SH-SY5Y (cell line): ENCODE data around the gene ATXN7.

ENCODE experiments used
- GATA2 ChIP-seq: IDR thresholded peaks from 2 replicates; pipeline ENCODE4 v1.6.1; 2011; ENCODE audit warnings: mild to moderate bottlenecking, low read depth, low read length
- GATA3 ChIP-seq: IDR thresholded peaks from 2 replicates; pipeline ENCODE4 v1.6.1; 2011; ENCODE audit warnings: low read depth, mild to moderate bottlenecking, low read length, moderate library complexity

DNA sequence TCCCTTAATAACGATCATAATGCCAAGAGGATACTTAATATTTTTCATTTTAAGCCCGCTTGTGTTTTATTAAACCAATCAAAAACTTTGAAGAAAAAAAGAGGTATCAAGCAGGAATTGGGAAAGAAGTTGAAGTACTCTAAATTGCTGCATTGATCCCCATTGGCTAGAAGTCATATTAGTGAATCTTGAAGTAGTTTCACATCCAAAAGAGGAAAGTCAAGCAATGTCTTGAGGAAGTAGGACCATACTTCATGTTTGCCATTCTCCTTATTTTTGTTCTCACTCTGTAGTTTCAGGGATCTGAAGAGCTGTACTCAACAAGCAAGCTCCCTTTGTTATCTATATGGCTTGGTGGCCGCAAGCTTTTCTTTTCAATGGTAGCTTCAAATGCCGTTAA, 46.3 kb downstream of the ATXN7 start:
- no peak for TF ChIP-seq GATA2
- TF ChIP-seq GATA3: no peak
